Mesendoderm (in vitro differentiated cells): ENCODE data around the gene RALGPS1.

Experiments used
- DNase-seq: peaks from one replicate; pipeline ENCODE4 v3.0.0; 2013
- H2AK5ac ChIP-seq: 2 replicates; pipeline ENCODE4 v1.6.1; 2013; ENCODE audit warnings: low read length, inconsistent platforms
- H2BK120ac ChIP-seq: 2 replicates; pipeline ENCODE4 v1.6.1; 2013; ENCODE audit warnings: low read depth, mild to moderate bottlenecking, low read length, moderate library complexity, mixed read lengths
- H2BK15ac ChIP-seq: replicated peaks from 2 replicates; pipeline ENCODE4 v1.6.1; 2013; ENCODE audit warnings: low read depth, mild to moderate bottlenecking, moderate library complexity
- H2BK5ac ChIP-seq: 2 replicates; pipeline ENCODE4 v1.6.1; 2013; ENCODE audit warnings: low read length, inconsistent platforms
- H3K18ac ChIP-seq: 2 replicates; pipeline ENCODE4 v1.6.1; 2013; ENCODE audit warnings: mild to moderate bottlenecking, low read length, mixed read lengths
- H3K23ac ChIP-seq: one replicate; pipeline ENCODE4 v1.6.1; 2013; ENCODE audit warnings: low read length
- H3K27ac ChIP-seq: 2 replicates; pipeline ENCODE4 v1.5.1; 2013; ENCODE audit warnings: low read depth, mild to moderate bottlenecking, inconsistent platforms, low read length, moderate library complexity
- H3K27me3 ChIP-seq: 2 replicates; pipeline ENCODE4 v1.6.1; 2013; ENCODE audit warnings: low read length, control low read depth, mild to moderate bottlenecking, inconsistent platforms; ENCODE audit not compliant: insufficient read depth, poor library complexity
- H3K36me3 ChIP-seq: 2 replicates; pipeline ENCODE4 v1.6.1; 2013; ENCODE audit warnings: low read length, inconsistent platforms; ENCODE audit not compliant: control insufficient read depth, insufficient read depth
- H3K4ac ChIP-seq: one replicate; pipeline ENCODE4 v1.6.1; 2013; ENCODE audit warnings: low read depth, mild to moderate bottlenecking, low read length, moderate library complexity
- H3K4me1 ChIP-seq: 2 replicates; pipeline ENCODE4 v1.6.1; 2013; ENCODE audit warnings: low read depth, low read length, inconsistent platforms; ENCODE audit not compliant: control insufficient read depth
- H3K4me2 ChIP-seq: 2 replicates; pipeline ENCODE4 v1.6.1; 2013; ENCODE audit warnings: low read length
- H3K4me3 ChIP-seq: 2 replicates; pipeline ENCODE4 v1.5.1; 2013; ENCODE audit warnings: mild to moderate bottlenecking, low read length
- H3K56ac ChIP-seq: one replicate; pipeline ENCODE4 v1.6.1; 2013; ENCODE audit warnings: low read length
- H3K79me1 ChIP-seq: 2 replicates; pipeline ENCODE4 v1.6.1; 2013; ENCODE audit warnings: low read length, inconsistent platforms
- H3K79me2 ChIP-seq: 2 replicates; pipeline ENCODE4 v1.6.1; 2013; ENCODE audit warnings: mild to moderate bottlenecking, low read length; ENCODE audit not compliant: control insufficient read depth, insufficient read depth
- H3K9ac ChIP-seq: 2 replicates; pipeline ENCODE4 v1.6.1; 2013; ENCODE audit warnings: low read length, inconsistent platforms
- H4K5ac ChIP-seq: one replicate; pipeline ENCODE4 v1.6.1; 2013; ENCODE audit warnings: low read length
- H4K8ac ChIP-seq: one replicate; pipeline ENCODE4 v1.6.1; 2013; ENCODE audit warnings: low read depth, mild to moderate bottlenecking, control low read depth, low read length, moderate library complexity
- WGBS: extraction: QIAGEN DNeasy Blood & Tissue Kit; methylation state at CpG from one replicate; pipeline ENCODE4 v1.1.7; 2013; ENCODE audit warnings: low lambda C conversion rate, missing lambda C conversion rate; ENCODE audit not compliant: insufficient coverage; ENCODE audit errors: extremely low coverage; 5-methylcytosine and 5-hydroxymethylcytosine counted together

Gene RALGPS1

GRCh38 chr9:126932871-126933321, 18.3 kb downstream of the RALGPS1 start:
- Histone ChIP-seq H3K79me1 (no peaks in the 10 kb centered on the region), H3K4me2 (no peak overlapping the region), H3K4me1 (no peaks in the 10 kb centered on the region), H3K23ac (no peak overlapping the region), H2BK120ac (no peak overlapping the region), H3K79me2 (no peaks in the 10 kb centered on the region), H4K8ac (no peak overlapping the region), H3K4me3 (no peak overlapping the region), H3K56ac (peak overlapping the region; percentile 44), H3K27ac (no peak overlapping the region), H2BK5ac (no peak overlapping the region), H3K36me3 (no peaks in the 10 kb centered on the region), H3K4ac (no peak overlapping the region), H2AK5ac (no peak overlapping the region), H3K27me3 (no peaks in the 10 kb centered on the region), H3K9ac (no peak overlapping the region), H4K5ac (no peak overlapping the region), H2BK15ac (no peak overlapping the region), H3K18ac (no peak overlapping the region)
- no CpG with 5 or more reads among the region's 11 CpGs for WGBS
- peak; percentile 53 for DNase-seq

- WGBS = no CpG with 5 or more reads among the region's 11 CpGs
- Histone ChIP-seq H3K36me3 (no peaks in the 10 kb centered on the region), H3K18ac (no peak overlapping the region), H3K4me1 (no peaks in the 10 kb centered on the region), H2BK5ac (no peak overlapping the region), H3K4me2 (no peak overlapping the region), H2AK5ac (no peak overlapping the region), H2BK15ac (no peak overlapping the region), H3K4me3 (no peak overlapping the region), H2BK120ac (no peak overlapping the region), H3K79me1 (no peaks in the 10 kb centered on the region), H3K23ac (no peak overlapping the region), H3K27ac (no peak overlapping the region), H3K9ac (no peak overlapping the region), H3K79me2 (no peaks in the 10 kb centered on the region), H3K4ac (no peak overlapping the region), H4K8ac (no peak overlapping the region), H4K5ac (no peak overlapping the region), H3K56ac (no peak overlapping the region), H3K27me3 (no peaks in the 10 kb centered on the region)
- peak; percentile 21 for DNase-seq
These were observed 18.9 kb downstream of the RALGPS1 start for GRCh38 chr9:126933334-126933980.

- H2BK120ac ChIP-seq = no peak overlapping the region
- H3K4ac ChIP-seq = no peak overlapping the region
- H3K4me3 ChIP-seq = no peak overlapping the region
- no peak overlapping the region for H2BK15ac ChIP-seq
- no peak overlapping the region for H3K23ac ChIP-seq
- H3K4me1 ChIP-seq = no peaks in the 10 kb centered on the region
- no peak overlapping the region for H3K18ac ChIP-seq
- H3K9ac ChIP-seq = no peak overlapping the region
- no peak for DNase-seq
- H3K27me3 ChIP-seq = no peaks in the 10 kb centered on the region
- H2BK5ac ChIP-seq = no peak overlapping the region
- no peaks in the 10 kb centered on the region for H3K79me1 ChIP-seq
- H2AK5ac ChIP-seq = no peak overlapping the region
- no peaks in the 10 kb centered on the region for H3K36me3 ChIP-seq
- H4K5ac ChIP-seq = no peak overlapping the region
- no CpG with 5 or more reads among the region's 8 CpGs for WGBS
- no peak overlapping the region for H3K27ac ChIP-seq
- H3K56ac ChIP-seq = no peak overlapping the region
- H3K79me2 ChIP-seq = no peaks in the 10 kb centered on the region
- no peak overlapping the region for H4K8ac ChIP-seq
- H3K4me2 ChIP-seq = no peak overlapping the region
These were observed 19.9 kb downstream of the RALGPS1 start for GRCh38 chr9:126934441-126934840.

GRCh38 chr9:126935630-126936029, 21.0 kb downstream of the RALGPS1 start:
- no CpG with 5 or more reads among the region's 5 CpGs for WGBS
- no peak overlapping the region for H4K8ac ChIP-seq
- no peak overlapping the region for H2BK5ac ChIP-seq
- no peak overlapping the region for H3K4me2 ChIP-seq
- H2AK5ac ChIP-seq = no peak overlapping the region
- no peak overlapping the region for H4K5ac ChIP-seq
- no peaks in the 10 kb centered on the region for H3K79me1 ChIP-seq
- H3K56ac ChIP-seq = no peak overlapping the region
- no peaks in the 10 kb centered on the region for H3K79me2 ChIP-seq
- H2BK15ac ChIP-seq = no peak overlapping the region
- no peaks in the 10 kb centered on the region for H3K4me1 ChIP-seq
- no peak overlapping the region for H3K18ac ChIP-seq
- H3K27me3 ChIP-seq = no peaks in the 10 kb centered on the region
- no peak overlapping the region for H2BK120ac ChIP-seq
- H3K23ac ChIP-seq = no peak overlapping the region
- H3K36me3 ChIP-seq = no peaks in the 10 kb centered on the region
- DNase-seq = no peak
- no peak overlapping the region for H3K27ac ChIP-seq
- no peak overlapping the region for H3K9ac ChIP-seq
- H3K4ac ChIP-seq = no peak overlapping the region
- H3K4me3 ChIP-seq = no peak overlapping the region

GRCh38 chr9:126937444-126937843, 22.9 kb downstream of the RALGPS1 start:
- H4K5ac ChIP-seq = no peak overlapping the region
- H3K4me2 ChIP-seq = no peak overlapping the region
- no peak overlapping the region for H3K27ac ChIP-seq
- H3K36me3 ChIP-seq = no peaks in the 10 kb centered on the region
- H3K4ac ChIP-seq = no peak overlapping the region
- H3K4me3 ChIP-seq = no peak overlapping the region
- H3K79me1 ChIP-seq = no peaks in the 10 kb centered on the region
- no peaks in the 10 kb centered on the region for H3K79me2 ChIP-seq
- no peak overlapping the region for H2BK15ac ChIP-seq
- H3K27me3 ChIP-seq = no peaks in the 10 kb centered on the region
- H2BK5ac ChIP-seq = no peak overlapping the region
- H3K4me1 ChIP-seq = no peaks in the 10 kb centered on the region
- DNase-seq = no peak
- H3K18ac ChIP-seq = no peak overlapping the region
- H3K9ac ChIP-seq = no peak overlapping the region
- H2AK5ac ChIP-seq = no peak overlapping the region
- H3K23ac ChIP-seq = no peak overlapping the region
- H4K8ac ChIP-seq = no peak overlapping the region
- no peak overlapping the region for H2BK120ac ChIP-seq
- no peak overlapping the region for H3K56ac ChIP-seq

GRCh38 chr9:126938327-126938726, 23.7 kb downstream of the RALGPS1 start:
- Histone ChIP-seq H3K4me1 (no peaks in the 10 kb centered on the region), H2BK15ac (no peak overlapping the region), H3K79me1 (no peaks in the 10 kb centered on the region), H4K8ac (no peak overlapping the region), H3K4ac (no peak overlapping the region), H2BK120ac (no peak overlapping the region), H3K27me3 (no peaks in the 10 kb centered on the region), H3K56ac (no peak overlapping the region), H3K4me2 (no peak overlapping the region), H3K23ac (no peak overlapping the region), H3K36me3 (no peaks in the 10 kb centered on the region), H3K79me2 (no peaks in the 10 kb centered on the region), H2AK5ac (no peak overlapping the region), H4K5ac (no peak overlapping the region), H3K4me3 (no peak overlapping the region), H3K9ac (no peak overlapping the region), H3K27ac (no peak overlapping the region), H2BK5ac (no peak overlapping the region), H3K18ac (no peak overlapping the region)
- no peak for DNase-seq
- whole genome bisulfite sequencing = no CpG with 5 or more reads among the region's 4 CpGs
